Hypothalamus (tissue), 51 donors: ENCODE measurements around the gene COLEC11.
A peak's percentile ranks its signal among the peaks of the same experiment; 100 is the strongest.
"Not testable (repeated sequence)": the region's sequence is repeated elsewhere in the genome, so short reads cannot be mapped to it uniquely, and the experiment has no call there.

Source experiments
- DNase-seq, 51 donors: peaks; one replicate each; lab custom pipeline; 2025; lab: John Stamatoyannopoulos, UW

Gene COLEC11

GRCh38 chr2:3604207-3604877, 9.4 kb downstream of the COLEC11 start:
- no peak for DNase-seq

- DNase-seq: peak in 17 of 51 donors; percentile 9 to 78 (median 44)
Measured at GRCh38 chr2:3604991-3605961, 10.4 kb downstream of the COLEC11 start.

GRCh38 chr2:3606028-3606369, 11.1 kb downstream of the COLEC11 start:
- no peak for DNase-seq

- DNase-seq: peak in 7 of 51 donors; percentile 14 to 35 (median 23)
Measured at GRCh38 chr2:3606370-3607201, 11.7 kb downstream of the COLEC11 start.

GRCh38 chr2:3608373-3609278, 13.7 kb downstream of the COLEC11 start:
- no peak for DNase-seq

- not testable (repeated sequence) for DNase-seq
Measured at GRCh38 chr2:3609279-3609673, 14.4 kb downstream of the COLEC11 start.

GRCh38 chr2:3610415-3610814, 15.5 kb downstream of the COLEC11 start:
- no peak for DNase-seq

GRCh38 chr2:3610881-3611505, 16.1 kb downstream of the COLEC11 start:
- DNase-seq: no peak

- no peak for DNase-seq
Measured at GRCh38 chr2:3611589-3611988, 16.7 kb downstream of the COLEC11 start.

GRCh38 chr2:3612639-3613523, 18.0 kb downstream of the COLEC11 start:
- DNase-seq: no peak

- DNase-seq: no peak
Measured at GRCh38 chr2:3613524-3613905, 18.6 kb downstream of the COLEC11 start.

- DNase-seq: not testable (repeated sequence)
Measured at GRCh38 chr2:3614743-3615142, 19.8 kb downstream of the COLEC11 start.

GRCh38 chr2:3615541-3616200, 20.8 kb downstream of the COLEC11 start:
- not testable (repeated sequence) for DNase-seq

- not testable (repeated sequence) for DNase-seq
Measured at GRCh38 chr2:3616435-3617197, 21.7 kb downstream of the COLEC11 start.

GRCh38 chr2:3617198-3617890, 22.4 kb downstream of the COLEC11 start:
- no peak for DNase-seq

GRCh38 chr2:3618367-3618766, 23.5 kb downstream of the COLEC11 start:
- DNase-seq: no peak
